ENCODE data around the gene TEKT1. TPM values are rescaled to one million over a fixed set of nuclear protein-coding genes. Genes with fewer than 3 reads are reported as not detected.

Gene TEKT1
- polyA plus RNA-seq, 1 donor from 2014 or later = 0.06 TPM

DNA sequence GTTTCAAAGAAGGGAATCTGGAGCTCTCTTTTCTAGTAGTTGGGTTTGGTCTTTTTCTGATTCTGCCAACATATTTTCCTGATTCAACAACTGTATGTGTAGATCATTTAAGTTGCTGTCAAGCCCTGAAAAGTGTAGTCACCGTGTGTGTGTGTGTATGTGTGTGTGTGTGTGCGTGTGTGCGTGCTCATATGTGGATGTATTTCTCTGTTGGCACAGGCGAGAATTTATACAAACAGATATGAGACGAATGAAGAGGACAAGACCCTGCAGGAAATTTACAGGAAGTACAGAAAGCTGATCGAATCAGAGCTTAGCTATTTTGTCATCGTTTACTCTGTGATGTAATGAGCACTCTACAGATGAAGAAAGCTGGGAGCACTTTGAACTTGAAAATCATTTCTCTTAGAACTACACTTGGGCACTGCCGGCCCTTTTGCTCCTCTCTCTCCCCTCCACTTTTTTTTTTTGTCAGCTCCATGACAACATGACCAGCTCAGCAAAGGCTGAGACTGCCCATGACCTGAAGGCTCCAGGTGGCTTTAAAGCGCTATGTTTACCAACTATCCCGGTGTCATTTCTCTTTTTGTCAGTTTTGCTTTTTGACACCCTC, 44.3 kb downstream of the TEKT1 start:
- H3K36me3 ChIP-seq (ENCODE audit: insufficient read depth, low read length) = no peaks in the 10 kb centered on the region
- H3K9me2 ChIP-seq (ENCODE audit: insufficient read depth, low read length) = no peaks in the 10 kb centered on the region
- H3K9me3 ChIP-seq (ENCODE audit: low read length) = peaks cover 3% of the 10 kb centered on the region
- H3K27ac ChIP-seq (ENCODE audit: low read length) = no peak overlapping the region
- H4K20me1 ChIP-seq (ENCODE audit: insufficient read depth) = no peaks in the 10 kb centered on the region
- H3K79me2 ChIP-seq (replicated peaks; ENCODE audit: insufficient read depth, low read length) = no peaks in the 10 kb centered on the region
- H3F3A ChIP-seq (ENCODE audit: insufficient read depth, low read length, poor library complexity, severe bottlenecking) = no peaks in the 10 kb centered on the region
- no peak overlapping the region for H3K4me3 ChIP-seq (ENCODE audit: low read length)
- TF ChIP-seq MXI1 (conservative IDR thresholded peaks at IDR 0.05; ENCODE audit: poor library complexity, severe bottlenecking) (no peak), POLR2AphosphoS5 (IDR thresholded peaks at IDR 0.05) (no peak), RAD21 (conservative IDR thresholded peaks at IDR 0.05) (no peak), SMC3 (conservative IDR thresholded peaks at IDR 0.05; ENCODE audit: poor library complexity) (no peak), EP300 (conservative IDR thresholded peaks at IDR 0.05; ENCODE audit: poor library complexity, severe bottlenecking) (no peak), TAF1 (IDR thresholded peaks at IDR 0.05; ENCODE audit: low read depth) (no peak), EZH2 (IDR thresholded peaks at IDR 0.05; ENCODE audit: borderline replicate concordance, insufficient read depth, low read length, poor library complexity, severe bottlenecking) (no peak)
- TF ChIP-seq, protein P1, sequence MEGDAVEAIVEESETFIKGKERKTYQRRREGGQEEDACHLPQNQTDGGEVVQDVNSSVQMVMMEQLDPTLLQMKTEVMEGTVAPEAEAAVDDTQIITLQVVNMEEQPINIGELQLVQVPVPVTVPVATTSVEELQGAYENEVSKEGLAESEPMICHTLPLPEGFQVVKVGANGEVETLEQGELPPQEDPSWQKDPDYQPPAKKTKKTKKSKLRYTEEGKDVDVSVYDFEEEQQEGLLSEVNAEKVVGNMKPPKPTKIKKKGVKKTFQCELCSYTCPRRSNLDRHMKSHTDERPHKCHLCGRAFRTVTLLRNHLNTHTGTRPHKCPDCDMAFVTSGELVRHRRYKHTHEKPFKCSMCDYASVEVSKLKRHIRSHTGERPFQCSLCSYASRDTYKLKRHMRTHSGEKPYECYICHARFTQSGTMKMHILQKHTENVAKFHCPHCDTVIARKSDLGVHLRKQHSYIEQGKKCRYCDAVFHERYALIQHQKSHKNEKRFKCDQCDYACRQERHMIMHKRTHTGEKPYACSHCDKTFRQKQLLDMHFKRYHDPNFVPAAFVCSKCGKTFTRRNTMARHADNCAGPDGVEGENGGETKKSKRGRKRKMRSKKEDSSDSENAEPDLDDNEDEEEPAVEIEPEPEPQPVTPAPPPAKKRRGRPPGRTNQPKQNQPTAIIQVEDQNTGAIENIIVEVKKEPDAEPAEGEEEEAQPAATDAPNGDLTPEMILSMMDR (IDR thresholded peaks at IDR 0.05; ENCODE audit: poor library complexity, severe bottlenecking) = no peak
- TF ChIP-seq, protein P2, sequence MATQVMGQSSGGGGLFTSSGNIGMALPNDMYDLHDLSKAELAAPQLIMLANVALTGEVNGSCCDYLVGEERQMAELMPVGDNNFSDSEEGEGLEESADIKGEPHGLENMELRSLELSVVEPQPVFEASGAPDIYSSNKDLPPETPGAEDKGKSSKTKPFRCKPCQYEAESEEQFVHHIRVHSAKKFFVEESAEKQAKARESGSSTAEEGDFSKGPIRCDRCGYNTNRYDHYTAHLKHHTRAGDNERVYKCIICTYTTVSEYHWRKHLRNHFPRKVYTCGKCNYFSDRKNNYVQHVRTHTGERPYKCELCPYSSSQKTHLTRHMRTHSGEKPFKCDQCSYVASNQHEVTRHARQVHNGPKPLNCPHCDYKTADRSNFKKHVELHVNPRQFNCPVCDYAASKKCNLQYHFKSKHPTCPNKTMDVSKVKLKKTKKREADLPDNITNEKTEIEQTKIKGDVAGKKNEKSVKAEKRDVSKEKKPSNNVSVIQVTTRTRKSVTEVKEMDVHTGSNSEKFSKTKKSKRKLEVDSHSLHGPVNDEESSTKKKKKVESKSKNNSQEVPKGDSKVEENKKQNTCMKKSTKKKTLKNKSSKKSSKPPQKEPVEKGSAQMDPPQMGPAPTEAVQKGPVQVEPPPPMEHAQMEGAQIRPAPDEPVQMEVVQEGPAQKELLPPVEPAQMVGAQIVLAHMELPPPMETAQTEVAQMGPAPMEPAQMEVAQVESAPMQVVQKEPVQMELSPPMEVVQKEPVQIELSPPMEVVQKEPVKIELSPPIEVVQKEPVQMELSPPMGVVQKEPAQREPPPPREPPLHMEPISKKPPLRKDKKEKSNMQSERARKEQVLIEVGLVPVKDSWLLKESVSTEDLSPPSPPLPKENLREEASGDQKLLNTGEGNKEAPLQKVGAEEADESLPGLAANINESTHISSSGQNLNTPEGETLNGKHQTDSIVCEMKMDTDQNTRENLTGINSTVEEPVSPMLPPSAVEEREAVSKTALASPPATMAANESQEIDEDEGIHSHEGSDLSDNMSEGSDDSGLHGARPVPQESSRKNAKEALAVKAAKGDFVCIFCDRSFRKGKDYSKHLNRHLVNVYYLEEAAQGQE (IDR thresholded peaks at IDR 0.05; ENCODE audit: borderline replicate concordance) = no peak
- peaks cover 3% of the 10 kb centered on the region for H3K27me3 ChIP-seq (ENCODE audit: insufficient read depth, low read depth, low read length)
- H3K9ac ChIP-seq (ENCODE audit: low read length) = no peak overlapping the region
- H3K4me2 ChIP-seq (ENCODE audit: low read length) = no peak overlapping the region
- no peak overlapping the region for H2AFZ ChIP-seq (ENCODE audit: low read depth, low read length)

DNA sequence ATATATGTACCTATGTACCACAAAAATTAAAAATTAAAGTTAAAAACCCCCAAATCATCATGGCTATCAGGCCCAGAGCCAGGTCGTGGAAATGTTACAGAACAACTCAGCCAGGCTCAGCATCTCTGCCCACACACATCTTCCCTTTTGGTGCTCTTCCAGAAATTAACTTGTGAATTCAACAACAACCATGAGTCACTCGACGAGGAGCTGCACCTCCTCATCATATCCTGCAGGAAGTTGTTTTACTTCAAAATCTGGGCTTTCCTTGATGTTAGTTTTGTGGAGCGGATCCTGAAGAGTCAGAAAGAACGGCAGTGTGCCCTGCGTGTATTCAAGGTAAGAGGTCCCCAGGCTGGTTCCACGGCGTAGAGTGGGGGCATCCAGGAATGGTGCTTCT, 44.9 kb downstream of the TEKT1 start:
- H3K27ac ChIP-seq (ENCODE audit: low read length) = no peak overlapping the region
- H4K20me1 ChIP-seq (ENCODE audit: insufficient read depth) = no peaks in the 10 kb centered on the region
- H3K27me3 ChIP-seq (ENCODE audit: insufficient read depth, low read depth, low read length) = peaks cover 3% of the 10 kb centered on the region
- peaks cover 3% of the 10 kb centered on the region for H3K9me3 ChIP-seq (ENCODE audit: low read length)
- no peaks in the 10 kb centered on the region for H3K79me2 ChIP-seq (replicated peaks; ENCODE audit: insufficient read depth, low read length)
- H3K4me3 ChIP-seq (ENCODE audit: low read length) = no peak overlapping the region
- H2AFZ ChIP-seq (ENCODE audit: low read depth, low read length) = no peak overlapping the region
- no peak overlapping the region for H3K4me2 ChIP-seq (ENCODE audit: low read length)
- H3K36me3 ChIP-seq (ENCODE audit: insufficient read depth, low read length) = no peaks in the 10 kb centered on the region
- H3F3A ChIP-seq (ENCODE audit: insufficient read depth, low read length, poor library complexity, severe bottlenecking) = no peaks in the 10 kb centered on the region
- H3K9ac ChIP-seq (ENCODE audit: low read length) = no peak overlapping the region
- H3K9me2 ChIP-seq (ENCODE audit: insufficient read depth, low read length) = no peaks in the 10 kb centered on the region
- TF ChIP-seq EP300 (conservative IDR thresholded peaks at IDR 0.05; ENCODE audit: poor library complexity, severe bottlenecking) = no peak
- TF ChIP-seq, protein P1 (IDR thresholded peaks at IDR 0.05; ENCODE audit: poor library complexity, severe bottlenecking) = no peak
- TF ChIP-seq RAD21 (conservative IDR thresholded peaks at IDR 0.05) = no peak
- no peak for TF ChIP-seq TAF1 (IDR thresholded peaks at IDR 0.05; ENCODE audit: low read depth)
- no peak for TF ChIP-seq SMC3 (conservative IDR thresholded peaks at IDR 0.05; ENCODE audit: poor library complexity)
- no peak for TF ChIP-seq POLR2AphosphoS5 (IDR thresholded peaks at IDR 0.05)
- TF ChIP-seq EZH2 (IDR thresholded peaks at IDR 0.05; ENCODE audit: borderline replicate concordance, insufficient read depth, low read length, poor library complexity, severe bottlenecking) = no peak
- TF ChIP-seq, protein P2 (IDR thresholded peaks at IDR 0.05; ENCODE audit: borderline replicate concordance) = no peak
- no peak for TF ChIP-seq MXI1 (conservative IDR thresholded peaks at IDR 0.05; ENCODE audit: poor library complexity, severe bottlenecking)
